HepG2 (cell line): ENCODE measurements around the gene TNFAIP3. TPM values are rescaled to one million over a fixed set of nuclear protein-coding genes. Genes with fewer than 3 reads are reported as not detected.

Source experiments
- ATAC-seq: fragments of 200-7000 bp; cut with Tn5 transposase; 3 replicates; pipeline ENCODE4 v1.9.1; 2020; ENCODE audit warnings: mild to moderate bottlenecking, moderate library complexity
- BruUV-seq: library from RNA; stranded (reverse); fragments of 400-500 nt; replicated peaks from 2 replicates; lab custom pipeline; 2021; lab: Mats Ljungman, UMichigan
- CTCF ChIA-PET: fragments of 300-600 bp; formaldehyde crosslinking; extraction: SDS; loops from one replicate; lab custom pipeline; 2021; ENCODE audit warnings: low total read pairs, inconsistent platforms, low intra/inter-chr PET ratio; lab: Yijun Ruan, JAX
- POLR2A ChIA-PET: fragments of 350-600 bp; sonication (Branson Sonifier 250); formaldehyde crosslinking; loops from one replicate; lab custom pipeline; 2020; ENCODE audit warnings: antibody characterized with exemption, inconsistent platforms; lab: Yijun Ruan, JAX
- DNase-seq: peaks from one replicate; pipeline ENCODE4 v3.0.0-alpha.2; 2015; ENCODE audit warnings: low spot score
- FAIRE-seq: peaks from 3 replicates; lab custom pipeline; 2011; peaks lifted over from hg19 to GRCh38; lab: Jason Lieb, UNC
- H2AFZ ChIP-seq: one replicate; pipeline ENCODE4 v1.6.1; 2011; ENCODE audit warnings: low read length, inconsistent platforms
- H3K27ac ChIP-seq: fragments of 300-600 bp; 3 replicates; pipeline ENCODE4 v1.8.0; 2011; ENCODE audit warnings: mixed run types, mild to moderate bottlenecking, mixed read lengths, low read length, inconsistent platforms; ENCODE audit not compliant: insufficient read depth; ENCODE audit errors: extremely low read length
- H3K27me3 ChIP-seq, 2 experiments: fragments of 200-600 bp in 1 of 2; 2 replicates in 1 of 2; 3 replicates in 1 of 2; pipeline versions ENCODE4 v1.6.0 to v1.8.0; 2011; ENCODE audit warnings: low read length in 2 of 2, mild to moderate bottlenecking in 2 of 2, moderate library complexity in 2 of 2, inconsistent platforms in 1 of 2; ENCODE audit not compliant: insufficient read depth in 2 of 2, control insufficient read depth in 1 of 2
- H3K36me3 ChIP-seq, 2 experiments: fragments of 200-600 bp in 1 of 2; replicated peaks in 1 of 2; 2 replicates in 1 of 2; 3 replicates in 1 of 2; pipeline versions ENCODE4 v1.5.1 to v1.8.0; 2011; ENCODE audit warnings: low read length in 2 of 2, inconsistent platforms in 1 of 2; ENCODE audit not compliant: insufficient read depth in 2 of 2, control insufficient read depth in 1 of 2
- H3K4me1 ChIP-seq: 2 replicates; pipeline ENCODE4 v1.5.1; 2012; ENCODE audit warnings: low read length, inconsistent platforms; ENCODE audit not compliant: insufficient read depth
- H3K4me2 ChIP-seq: 2 replicates; pipeline ENCODE4 v1.6.0; 2011; ENCODE audit warnings: low read depth, low read length, inconsistent platforms
- H3K4me3 ChIP-seq, 3 experiments: fragments of 200-600 bp in 1 of 3; sonication (generic), shearing (Covaris generic) in 1 of 3; replicated peaks in 1 of 3; 2 replicates each; pipeline ENCODE4 v1.5.1; 2011 to 2016; ENCODE audit warnings: low read length in 3 of 3, inconsistent platforms in 2 of 3, low read depth in 2 of 3, mild to moderate bottlenecking in 2 of 3, control low read depth in 1 of 3, mixed read lengths in 1 of 3; ENCODE audit not compliant: insufficient read depth in 1 of 3
- H3K79me2 ChIP-seq: one replicate; pipeline ENCODE4 v1.6.1; 2011; ENCODE audit warnings: low read length, inconsistent platforms; ENCODE audit not compliant: insufficient read depth
- H3K9ac ChIP-seq: 2 replicates; pipeline ENCODE4 v1.6.0; 2011; ENCODE audit warnings: mild to moderate bottlenecking, low read depth, low read length, inconsistent platforms; ENCODE audit not compliant: insufficient read depth
- H3K9me3 ChIP-seq: 2 replicates; pipeline ENCODE4 v1.5.1; 2012; ENCODE audit warnings: mild to moderate bottlenecking, low read length
- H4K20me1 ChIP-seq: 2 replicates; pipeline ENCODE4 v1.6.0; 2011; ENCODE audit warnings: inconsistent platforms, mild to moderate bottlenecking, low read length, moderate library complexity; ENCODE audit not compliant: insufficient read depth
- ELF3 ChIP-seq: IDR thresholded peaks from 2 replicates; pipeline ENCODE4 v1.6.1; 2016; ENCODE audit warnings: missing genetic modification reagents, missing compliant biosample characterization
- MAFF ChIP-seq: IDR thresholded peaks from 2 replicates; pipeline ENCODE4 v1.6.1; 2011; ENCODE audit warnings: low read depth, low read length, improper control_type of control experiment
- MAFK ChIP-seq, 2 experiments: IDR thresholded peaks in 1 of 2; conservative IDR thresholded peaks in 1 of 2; 2 replicates each; pipeline ENCODE4 v1.6.1; 2011; ENCODE audit warnings: improper control_type of control experiment in 2 of 2, low read length in 2 of 2
- TAF1 ChIP-seq: sonication (generic); formaldehyde crosslinking; IDR thresholded peaks from 2 replicates; pipeline ENCODE4 v1.4.0; 2020; ENCODE audit warnings: missing genetic modification reagents
- ZFP36L1 ChIP-seq: sonication (generic); formaldehyde crosslinking; IDR thresholded peaks from 2 replicates; pipeline ENCODE4 v1.8.0; 2022; ENCODE audit warnings: mild to moderate bottlenecking, missing genetic modification reagents, moderate library complexity
- ZUFSP ChIP-seq: sonication (generic); formaldehyde crosslinking; IDR thresholded peaks from 2 replicates; pipeline ENCODE4 v1.9.0; 2021; ENCODE audit warnings: missing genetic modification reagents, mild to moderate bottlenecking, borderline replicate concordance
- WGBS: methylation state at CpG from one replicate; pipeline ENCODE4 v1.1.6; 2017; ENCODE audit warnings: low lambda C conversion rate; 5-methylcytosine and 5-hydroxymethylcytosine counted together
- in situ Hi-C: cut with HindIII; loops from 2 replicates; pipeline ENCODE4 v1.10.0; 2017; ENCODE audit warnings: low pct_unique_long_range_greater_than_20kb; ENCODE audit not compliant: extremely low pct_ligation_motif_present
- intact Hi-C: fragments of 100-400 bp; cut with micrococcal nuclease; formaldehyde crosslinking; loops from one replicate; pipeline ENCODE4 v1.10.0; 2022; ENCODE audit not compliant: unreplicated experiment
- polyA plus RNA-seq, 8 experiments: library from polyadenylated mRNA; depleted of rRNA in 3 of 8; stranded (reverse) in 7 of 8; unstranded in 1 of 8; fragments of >200 nt; fragmentation: Illumina TruSeq in 4 of 8; extraction: Trizol in 4 of 8; gene quantifications; 2 replicates each; pipeline versions ENCODE4 v1.2.1 to v1.2.3, GENCODE V29; 2011 to 2016; ENCODE audit warnings: low read depth in 4 of 8, missing spikeins in 1 of 8, mixed read lengths in 1 of 8; ENCODE audit not compliant: insufficient read depth in 1 of 8
- total RNA-seq, 5 experiments: library from RNA; depleted of rRNA; stranded (reverse); fragments of >200 nt; fragmentation: Illumina TruSeq; extraction: Trizol; gene quantifications; 2 replicates each; pipeline ENCODE4 v1.2.3, GENCODE V29; 2016; ENCODE audit warnings: low read depth in 1 of 5
- TF ChIP-seq, protein P1 (sequence below), 2 experiments: sonication (generic) in 1 of 2; formaldehyde crosslinking in 1 of 2; IDR thresholded peaks; 2 replicates each; pipeline versions ENCODE4 v1.4.0 to v1.6.1; 2018 to 2020; ENCODE audit warnings: missing genetic modification reagents in 2 of 2, borderline replicate concordance in 1 of 2, low read depth in 1 of 2, mild to moderate bottlenecking in 1 of 2, missing biosample characterization in 1 of 2

TNFAIP3 gene
- total and polyA plus RNA-seq, 2 of the 13 experiments (the other 11 are each of a cell fraction or from before 2014, with no cell fraction given) = 28.2 to 47.1 TPM

GRCh38 chr6:137870308-137870644 is 3.2 kb downstream of the TNFAIP3 start:
- peak overlapping the region; percentile 96 for H3K4me2 ChIP-seq
- H2AFZ ChIP-seq = no peak overlapping the region
- peaks cover 13 to 40% of the 10 kb centered on the region in 2 experiments for H3K36me3 ChIP-seq
- peaks cover 51% of the 10 kb centered on the region for H4K20me1 ChIP-seq
- peaks cover 84% of the 10 kb centered on the region for H3K79me2 ChIP-seq
- FAIRE-seq = no peak
- ChIA-PET POLR2A (interaction anchor here (0.8 to 1.3 kb wide), 6 partner anchors 11 to 164 kb away, joined by 3 to 6 read pairs (median 4); no protein-coding TSS in a partner anchor), CTCF (interaction anchor here (8.6 kb wide), 1 partner anchor 164 kb away, joined by 102 read pairs; no protein-coding TSS in a partner anchor)
- 19% methylated on average over 5 of the region's 5 CpGs for WGBS
- H3K4me3 ChIP-seq = peak overlapping the region; percentile 75 to 100 (median 92)
- DNase-seq = no peak
- no peaks in the 10 kb centered on the region for H3K9me3 ChIP-seq
- no TSS peak for BruUV-seq
- intact Hi-C loops = loop anchor here (5.0 kb wide), 1 partner anchor 237 kb away; the partner anchor contains the start of gene PERP
- no peaks in the 10 kb centered on the region; a peak in 1 of 5 replicates for H3K27me3 ChIP-seq
- peaks cover 77% of the 10 kb centered on the region for H3K4me1 ChIP-seq
- ATAC-seq = no peak
- H3K27ac ChIP-seq = peak overlapping the region; percentile 43
- in situ Hi-C loops = no loop called here
- no peak for TF ChIP-seq ZFP36L1 (CRISPR knock-in tag)
- TF ChIP-seq MAFF = 0 out of 2 replicates have a peak, but pooled peaks have one; percentile 39
- TF ChIP-seq MAFK (conservative IDR thresholded peaks at IDR 0.05 in 1 of 2, IDR thresholded peaks at IDR 0.05 in 1 of 2; ENCODE audit: low read length in 2 of 2) = peak; percentile 66 to 67
- peak; percentile 13; the same call in 1 of the 2 replicates for TF ChIP-seq ELF3
- TF ChIP-seq, protein P1, sequence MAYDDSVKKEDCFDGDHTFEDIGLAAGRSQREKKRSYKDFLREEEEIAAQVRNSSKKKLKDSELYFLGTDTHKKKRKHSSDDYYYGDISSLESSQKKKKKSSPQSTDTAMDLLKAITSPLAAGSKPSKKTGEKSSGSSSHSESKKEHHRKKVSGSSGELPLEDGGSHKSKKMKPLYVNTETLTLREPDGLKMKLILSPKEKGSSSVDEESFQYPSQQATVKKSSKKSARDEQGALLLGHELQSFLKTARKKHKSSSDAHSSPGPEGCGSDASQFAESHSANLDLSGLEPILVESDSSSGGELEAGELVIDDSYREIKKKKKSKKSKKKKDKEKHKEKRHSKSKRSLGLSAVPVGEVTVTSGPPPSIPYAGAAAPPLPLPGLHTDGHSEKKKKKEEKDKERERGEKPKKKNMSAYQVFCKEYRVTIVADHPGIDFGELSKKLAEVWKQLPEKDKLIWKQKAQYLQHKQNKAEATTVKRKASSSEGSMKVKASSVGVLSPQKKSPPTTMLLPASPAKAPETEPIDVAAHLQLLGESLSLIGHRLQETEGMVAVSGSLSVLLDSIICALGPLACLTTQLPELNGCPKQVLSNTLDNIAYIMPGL (CRISPR knock-in tag; IDR thresholded peaks at IDR 0.05; ENCODE audit: borderline replicate concordance in 1 of 2, low read depth in 1 of 2) = 0 out of 4 replicates have a peak, but pooled peaks of 1 of the 2 experiments have one; percentile 6
- 0 out of 2 replicates have a peak, but pooled peaks have one; percentile 8 for TF ChIP-seq TAF1 (CRISPR knock-in tag)
- no peak for TF ChIP-seq ZUFSP (CRISPR knock-in tag)
- peak overlapping the region; percentile 97 for H3K9ac ChIP-seq
